HG03460 (cell line): Measurements from ENCODE around the gene GOLM1.
"Not testable (repeated sequence)": the region's sequence is repeated elsewhere in the genome, so short reads cannot be mapped to it uniquely, and the experiment has no call there.

Experiments used
- ATAC-seq: cut with Tn5 transposase; IDR thresholded peaks from one replicate; pipeline ENCODE4 v1.9.1; 2021; ENCODE audit not compliant: unreplicated experiment

GOLM1 gene, protein sequence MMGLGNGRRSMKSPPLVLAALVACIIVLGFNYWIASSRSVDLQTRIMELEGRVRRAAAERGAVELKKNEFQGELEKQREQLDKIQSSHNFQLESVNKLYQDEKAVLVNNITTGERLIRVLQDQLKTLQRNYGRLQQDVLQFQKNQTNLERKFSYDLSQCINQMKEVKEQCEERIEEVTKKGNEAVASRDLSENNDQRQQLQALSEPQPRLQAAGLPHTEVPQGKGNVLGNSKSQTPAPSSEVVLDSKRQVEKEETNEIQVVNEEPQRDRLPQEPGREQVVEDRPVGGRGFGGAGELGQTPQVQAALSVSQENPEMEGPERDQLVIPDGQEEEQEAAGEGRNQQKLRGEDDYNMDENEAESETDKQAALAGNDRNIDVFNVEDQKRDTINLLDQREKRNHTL

DNA sequence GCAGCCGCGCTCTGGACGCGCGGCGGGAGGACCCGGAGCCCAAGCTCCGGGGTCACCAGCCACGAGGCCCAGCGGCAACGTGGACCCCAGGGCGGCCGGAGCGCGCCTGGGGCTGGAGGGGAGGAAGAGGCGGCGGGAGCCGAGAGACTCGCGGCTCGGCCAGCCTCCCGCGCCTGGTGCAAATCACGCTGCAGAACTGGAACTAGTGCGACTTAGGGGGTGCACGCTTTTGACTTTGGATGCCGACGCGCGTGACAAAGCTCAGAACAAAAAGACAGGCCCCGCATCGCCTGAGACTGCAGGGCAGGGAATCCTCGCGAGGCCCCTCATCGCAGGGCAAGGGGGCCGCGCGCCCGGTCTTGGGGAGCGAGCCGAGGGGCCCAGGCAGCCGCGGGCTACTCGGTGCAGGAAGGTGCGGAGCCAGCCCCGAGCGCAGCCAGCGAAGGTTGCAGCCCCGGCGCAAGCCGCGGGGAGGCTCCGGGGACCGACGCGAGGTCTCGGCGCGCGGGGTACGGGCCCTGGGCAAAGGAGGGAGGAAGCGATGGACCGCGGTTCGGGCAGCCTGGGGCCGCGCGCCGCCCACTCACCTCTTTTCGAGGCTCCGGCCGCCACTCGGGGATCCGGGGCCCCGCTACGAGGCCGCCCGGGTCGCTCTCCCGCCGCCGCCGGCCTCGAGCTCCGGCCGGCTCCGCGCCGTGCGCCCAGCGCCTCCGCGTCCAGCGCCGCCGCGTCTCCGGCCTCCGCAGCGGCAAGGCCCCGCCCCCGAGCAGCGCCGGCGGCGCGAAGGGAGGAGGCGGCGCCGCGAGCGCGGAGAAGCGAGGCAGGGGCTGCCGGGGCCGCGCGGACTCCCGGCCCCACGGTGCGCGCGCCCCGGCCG, at the start of gene GOLM1:
TSS of gene GOLM1 (minus strand) at position 735 of the 877 bp plus-strand sequence. CDS start 20,238 bp downstream, outside the sequence.
- peak; percentile 59 for ATAC-seq

- not testable (repeated sequence) for ATAC-seq
Measured at GRCh38 chr9:86146671-86147070, 47.3 kb upstream of the GOLM1 start.

DNA sequence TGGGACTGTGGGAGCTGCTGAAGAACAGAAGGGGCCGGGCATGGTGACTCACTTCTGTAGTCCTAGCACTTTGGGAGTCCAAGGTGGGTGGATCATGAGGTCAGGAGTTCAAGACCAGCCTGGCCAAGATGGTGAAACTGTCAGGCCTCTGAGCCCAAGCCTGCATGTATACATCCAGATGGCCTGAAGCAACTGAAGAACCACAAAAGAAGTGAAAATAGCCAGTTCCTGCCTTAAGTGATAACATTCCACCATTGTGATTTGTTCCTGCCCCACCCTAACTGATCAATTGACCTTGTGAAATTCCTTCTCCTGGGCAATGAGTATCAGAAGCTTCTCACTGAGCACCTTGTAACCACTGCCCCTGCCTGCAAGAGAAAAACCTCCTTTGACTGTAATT, 46.6 kb upstream of the GOLM1 start:
- ATAC-seq, result not testable (repeated sequence)

- no peak for ATAC-seq
Measured at GRCh38 chr9:86142973-86143372, 43.6 kb upstream of the GOLM1 start.

DNA sequence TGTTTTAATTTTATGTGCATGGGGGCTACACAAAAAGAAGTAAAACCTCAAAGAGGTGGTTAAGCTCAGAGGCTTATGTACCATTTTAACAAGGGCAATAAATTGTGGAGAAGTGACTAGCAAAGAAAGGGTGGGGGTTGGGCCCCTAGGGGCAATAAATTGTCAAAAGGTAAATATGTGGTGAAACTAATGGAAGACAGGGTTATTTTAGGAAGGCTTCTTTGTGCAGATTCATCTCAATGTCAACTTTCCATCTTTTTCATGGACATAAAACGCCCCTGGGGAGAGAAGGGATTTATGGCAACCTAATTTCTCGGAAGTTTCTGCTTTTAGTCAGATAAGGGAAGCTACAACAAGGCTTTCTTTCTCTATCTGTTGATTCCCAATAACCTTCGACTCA, 42.5 kb upstream of the GOLM1 start:
- ATAC-seq, result no peak

DNA sequence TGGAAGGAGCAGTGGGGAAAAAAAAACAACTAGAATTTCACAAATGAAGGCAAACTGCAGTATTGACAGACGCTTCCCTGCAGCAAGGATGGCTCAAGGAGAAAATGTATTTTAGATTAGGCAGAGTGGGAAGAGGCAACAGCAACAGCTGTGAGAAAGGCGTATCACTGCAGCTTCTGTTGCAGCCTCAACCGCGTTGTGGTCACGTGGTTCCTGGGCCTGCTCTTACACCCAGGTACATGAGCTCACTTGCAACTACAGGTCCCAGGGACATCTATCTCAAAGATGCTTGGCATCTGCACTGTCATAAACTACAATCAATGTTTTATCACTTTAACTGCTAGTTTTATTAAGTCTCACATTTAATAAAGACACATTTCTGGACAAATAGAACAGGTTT, 36.0 kb upstream of the GOLM1 start:
- ATAC-seq, result no peak

- no peak for ATAC-seq
Measured at GRCh38 chr9:86134361-86134760, 35.0 kb upstream of the GOLM1 start.

- ATAC-seq, result no peak
Measured at GRCh38 chr9:86128235-86128822, 29.0 kb upstream of the GOLM1 start.

DNA sequence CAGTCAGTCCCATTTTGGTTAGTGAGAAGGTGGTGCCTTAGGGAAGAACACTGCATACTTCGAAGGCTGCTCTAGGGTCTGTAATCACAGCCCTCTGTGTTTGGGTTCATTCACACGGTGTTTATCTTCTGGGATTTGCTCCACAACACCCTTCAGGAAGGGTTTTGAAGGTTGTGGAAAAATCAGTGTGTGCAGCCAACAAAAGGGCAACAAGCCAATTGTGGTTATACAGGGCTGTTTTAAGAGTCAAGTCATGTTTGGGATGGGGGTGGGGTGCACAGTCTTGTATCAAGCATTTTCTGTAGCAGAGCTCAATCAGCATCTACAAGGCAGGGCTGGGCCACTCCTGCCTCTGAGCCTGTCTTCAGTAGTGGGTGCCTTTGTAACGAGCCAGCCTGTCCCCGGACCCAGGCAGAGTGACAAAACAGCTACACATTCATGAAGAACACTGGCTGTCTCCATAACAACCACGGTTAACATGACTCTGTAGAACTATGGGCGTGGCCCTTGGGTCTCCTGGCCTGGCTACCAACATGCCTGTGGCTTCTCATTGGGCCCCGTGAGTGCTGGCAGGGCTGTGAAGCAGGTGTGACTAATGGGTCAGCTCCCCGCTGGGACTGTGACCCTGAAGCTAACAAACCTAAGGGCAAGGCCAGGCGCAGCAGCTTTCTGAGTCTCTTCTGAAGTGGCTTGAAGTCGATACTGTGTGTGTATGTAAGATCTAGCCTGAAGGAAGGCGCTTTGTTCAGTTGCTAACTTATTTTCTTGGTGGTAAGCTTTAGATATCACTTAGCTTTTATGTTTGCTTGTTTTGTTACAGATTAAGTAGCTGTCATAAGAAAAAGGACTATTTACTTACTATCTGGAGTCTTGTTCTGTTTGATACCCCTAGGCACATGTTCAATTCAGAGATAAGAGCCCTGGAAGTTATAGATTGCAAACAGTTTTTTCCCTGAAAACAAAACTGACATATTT, 27.9 kb upstream of the GOLM1 start:
- no peak for ATAC-seq

- no peak for ATAC-seq
Measured at GRCh38 chr9:86122311-86122710, 23.0 kb upstream of the GOLM1 start.

DNA sequence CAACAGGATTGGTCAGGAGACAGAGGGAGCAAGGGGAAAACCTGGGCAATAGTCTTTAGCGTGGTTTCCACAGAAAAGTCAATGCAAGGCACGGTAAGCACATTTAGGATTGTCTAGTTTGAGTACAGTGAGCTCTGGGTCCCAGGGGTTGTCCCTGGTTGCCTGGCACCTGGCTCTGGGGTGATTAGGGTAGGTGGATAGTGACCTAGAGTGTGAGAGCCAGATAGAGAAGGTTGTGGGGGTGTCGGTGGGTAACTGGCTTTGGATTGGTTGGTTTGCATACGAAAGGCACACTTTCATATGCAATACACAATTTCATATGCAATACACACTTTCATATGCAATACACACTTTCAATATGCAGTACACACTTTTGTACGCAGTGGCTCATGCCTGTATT, 20.1 kb upstream of the GOLM1 start:
- no peak for ATAC-seq

DNA sequence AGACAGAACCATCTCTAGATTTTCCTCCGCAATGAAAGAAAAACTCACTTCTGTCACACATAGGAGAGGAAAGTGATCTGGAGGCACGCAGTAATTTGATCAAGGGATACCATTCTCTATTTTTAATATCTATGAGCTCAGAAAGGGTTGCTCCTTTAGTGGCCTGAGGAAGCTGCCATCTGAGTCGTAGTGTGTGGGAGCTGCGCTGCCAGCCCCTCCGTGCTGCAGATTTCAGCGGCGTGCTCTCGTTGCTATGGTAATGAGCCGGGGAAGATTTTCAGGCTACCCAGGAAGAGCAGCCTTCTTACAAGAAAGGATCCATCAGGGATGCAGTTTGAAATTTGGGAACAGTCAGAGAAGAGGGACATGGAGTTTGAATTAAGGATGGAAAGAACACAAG, 17.1 kb upstream of the GOLM1 start:
- no peak for ATAC-seq

DNA sequence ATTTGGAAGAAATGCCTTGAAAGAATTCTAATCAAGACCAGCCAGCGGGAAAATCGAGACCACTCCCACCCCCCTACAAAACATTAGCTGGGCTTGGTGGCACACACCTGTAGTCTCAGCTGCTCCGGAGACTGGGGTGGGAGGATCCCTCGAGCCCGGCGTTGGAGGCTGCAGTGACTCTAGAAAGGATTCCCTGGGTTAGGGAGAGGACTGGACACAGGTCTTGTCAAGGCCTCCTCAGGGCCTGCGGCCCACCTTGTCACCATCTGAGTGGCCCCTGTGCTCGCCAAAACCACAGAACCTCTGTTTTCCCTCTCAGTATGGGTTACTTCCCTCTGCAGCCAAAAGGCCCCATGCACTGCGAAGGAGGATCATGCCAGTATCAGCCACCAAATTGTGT, 16.5 kb upstream of the GOLM1 start:
- ATAC-seq, result no peak

DNA sequence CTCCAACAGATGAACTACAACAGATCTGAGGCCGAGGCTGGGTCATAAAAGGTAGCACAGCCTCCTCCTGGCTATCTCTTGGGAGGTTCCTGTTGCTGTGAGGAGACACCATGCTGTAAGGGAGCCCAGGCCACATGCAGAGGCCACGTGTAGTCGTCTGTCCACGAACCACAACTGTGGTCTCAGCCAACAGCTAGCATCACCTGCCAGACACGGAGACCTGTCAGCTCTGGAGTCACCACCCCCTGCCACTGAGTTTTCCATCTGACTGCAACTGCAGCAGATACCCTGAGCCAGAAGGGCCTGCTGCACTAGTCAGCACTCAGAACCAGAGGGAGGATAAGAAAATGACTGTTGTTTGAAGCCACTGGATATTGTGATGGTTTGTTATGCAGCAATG, 12.7 kb upstream of the GOLM1 start:
- no peak for ATAC-seq

GRCh38 chr9:86102626-86103025, 3.3 kb upstream of the GOLM1 start:
- no peak for ATAC-seq

GRCh38 chr9:86099701-86100364, 475 bp upstream of the GOLM1 start:
- ATAC-seq, result peak; percentile 18

GRCh38 chr9:86097510-86098224, 1.7 kb downstream of the GOLM1 start:
- no peak for ATAC-seq

DNA sequence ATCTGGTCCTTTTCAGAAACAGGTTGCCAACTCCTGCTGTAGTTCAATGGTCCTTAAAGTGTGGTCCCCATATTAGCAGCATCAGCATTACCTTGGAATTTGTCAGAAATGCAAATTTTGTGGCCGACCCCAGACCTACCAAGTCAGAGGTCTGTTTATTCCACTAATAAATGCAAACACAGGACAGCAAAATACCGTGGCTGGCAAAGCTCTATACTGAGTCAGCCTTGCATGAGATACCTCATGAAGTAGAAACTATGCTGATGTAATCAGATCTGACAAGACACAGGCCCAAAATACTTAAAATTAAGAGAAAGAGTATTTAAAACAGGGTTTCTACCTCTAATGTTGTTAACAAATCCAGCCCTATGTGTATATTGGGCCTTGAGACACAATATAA, 3.0 kb downstream of the GOLM1 start:
- no peak for ATAC-seq

DNA sequence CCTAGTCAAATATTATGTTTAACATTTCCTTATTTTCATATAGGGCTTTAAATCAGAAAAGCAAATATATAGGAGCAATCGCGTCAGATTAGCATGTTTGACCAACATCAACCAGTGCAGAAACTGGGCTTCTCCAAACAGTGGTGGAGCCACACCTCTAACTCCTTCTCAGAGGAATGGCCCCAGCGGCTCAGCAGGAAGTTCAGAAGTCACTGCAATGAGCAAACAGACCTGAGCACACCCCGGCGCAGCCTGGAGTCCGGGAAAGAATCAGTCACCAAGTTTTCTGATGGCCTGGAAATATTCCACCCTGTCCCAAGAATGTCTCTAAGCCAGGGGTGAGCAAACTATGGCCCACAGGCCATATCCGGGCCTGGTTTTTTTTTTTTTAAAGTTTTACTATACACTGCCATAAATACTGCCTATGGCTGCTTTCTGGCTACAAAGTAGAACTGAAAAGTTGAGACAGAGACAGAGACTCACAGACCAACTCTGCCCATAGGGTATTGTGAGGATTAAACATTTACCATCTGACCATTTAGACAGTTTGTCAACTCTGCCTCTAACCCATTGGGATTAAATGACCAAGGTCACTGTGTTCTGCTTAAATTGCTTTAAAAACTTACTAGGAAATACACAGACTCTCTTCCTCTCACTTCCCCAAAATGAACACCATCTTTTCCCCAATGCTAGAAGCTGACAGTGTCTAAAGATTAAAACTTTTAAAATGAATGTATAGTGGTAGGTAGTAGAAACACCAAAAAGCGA, 5.4 kb downstream of the GOLM1 start:
- no peak for ATAC-seq
